HK-2 (cell line): ENCODE results near the gene MAS1L.

Source experiments
- DNase-seq: peaks from one replicate; pipeline ENCODE4 v3.0.0-alpha.2; 2018; ENCODE audit not compliant: unreplicated experiment

Gene MAS1L

DNA sequence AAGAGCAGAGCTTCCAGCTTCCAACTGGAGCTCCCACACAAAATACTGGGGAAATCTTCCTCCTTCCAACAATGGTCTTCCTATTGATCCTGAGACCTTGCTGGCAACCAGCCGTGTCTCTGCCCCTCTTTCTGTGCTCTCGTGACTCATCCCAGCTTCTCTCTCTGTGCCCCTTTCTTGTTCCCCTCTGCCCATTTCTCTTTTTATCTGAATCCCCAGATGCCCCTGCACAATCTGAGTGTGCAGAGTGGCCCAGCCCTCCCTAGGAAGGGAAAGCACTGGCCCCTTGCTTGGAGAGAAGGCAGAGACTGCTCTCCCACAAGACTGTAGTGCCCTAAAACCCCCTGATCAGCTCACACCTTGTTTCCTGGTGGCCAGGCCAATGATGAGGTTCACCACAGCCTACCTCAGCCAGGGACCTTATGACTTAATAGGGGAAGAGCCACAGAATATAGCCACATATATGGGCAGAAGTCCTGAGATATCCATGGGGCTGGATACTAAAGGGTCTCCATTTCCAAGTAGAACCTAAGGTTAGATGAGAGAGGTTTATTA, 23.1 kb upstream of the MAS1L start:
- DNase-seq = no peak

DNA sequence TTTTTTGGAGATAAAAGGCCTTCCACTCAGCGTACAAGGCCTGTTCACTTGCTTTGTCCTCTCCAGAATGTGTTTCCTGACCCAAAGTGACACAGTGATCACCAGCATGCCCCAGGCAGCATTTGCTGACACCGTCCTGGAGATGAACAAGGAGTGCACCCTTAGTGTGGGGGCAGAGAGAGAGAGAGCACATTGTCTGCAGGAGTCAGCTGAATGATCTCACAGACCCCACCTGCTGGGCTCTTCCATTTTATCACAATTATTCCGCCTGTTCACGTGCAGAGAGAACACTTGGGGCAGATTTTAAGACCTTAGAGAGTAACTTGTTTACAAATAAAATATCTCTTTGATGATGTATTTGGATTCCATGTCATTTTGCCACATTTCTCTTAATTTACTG, 22.4 kb upstream of the MAS1L start:
- no peak for DNase-seq

DNA sequence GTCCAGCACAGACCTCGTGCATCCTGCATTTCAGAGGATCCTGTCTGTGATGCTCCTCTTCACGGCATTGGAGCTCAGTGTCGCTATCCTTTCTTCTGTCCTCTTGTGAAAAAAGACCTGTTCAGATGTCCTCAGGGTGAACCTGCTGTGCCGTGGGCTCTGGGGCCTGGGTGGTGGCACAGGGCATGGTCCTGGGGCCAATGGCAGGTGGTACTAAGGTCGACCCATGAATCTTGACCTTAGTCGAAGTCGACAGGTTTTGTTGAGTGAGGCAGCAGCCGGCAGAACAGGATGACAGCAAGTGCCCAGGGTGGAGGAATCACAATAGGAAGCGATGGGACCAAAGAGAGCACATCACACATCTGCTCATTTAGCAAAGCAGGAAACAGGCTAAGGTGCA, 22.0 kb upstream of the MAS1L start:
- no peak for DNase-seq

DNA sequence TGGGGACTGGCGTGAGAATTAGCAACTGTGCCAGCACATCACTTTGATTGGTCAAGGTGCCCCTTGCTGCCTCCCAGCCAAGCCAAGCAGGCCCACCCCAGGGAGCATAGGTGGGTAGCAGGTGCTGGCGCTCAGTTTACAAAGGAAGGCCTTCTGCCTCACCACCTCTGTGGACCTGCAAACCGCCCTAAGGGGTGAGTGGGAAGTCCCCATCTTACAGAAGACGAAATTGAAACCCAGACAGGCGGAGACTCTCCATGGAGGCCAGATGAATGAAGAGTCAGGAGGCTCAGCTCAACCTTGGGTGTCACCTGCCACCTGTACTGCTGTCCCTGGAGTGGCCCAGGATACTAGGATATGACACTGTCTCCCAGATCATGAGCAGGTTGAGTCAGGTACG, 21.5 kb upstream of the MAS1L start:
- no peak for DNase-seq

DNA sequence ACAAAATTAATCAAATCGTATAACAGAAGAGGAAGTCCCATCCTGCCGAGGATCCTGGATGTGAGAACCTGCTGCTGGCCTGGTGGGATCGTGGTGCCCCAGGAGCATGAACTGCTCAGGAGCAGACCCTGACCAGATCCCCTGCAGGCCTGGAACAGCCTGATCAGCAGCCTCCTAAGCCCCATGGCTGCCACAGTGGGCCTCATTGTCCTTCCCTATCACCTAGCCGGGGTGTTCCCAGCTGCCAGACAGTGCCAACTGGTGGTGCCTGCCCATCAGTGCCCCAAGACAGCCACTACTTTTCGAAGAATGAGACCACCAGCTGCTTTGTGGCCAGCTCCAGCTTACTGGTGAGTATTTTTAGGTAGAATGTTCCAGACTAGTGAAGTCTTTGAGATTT, 19.6 kb upstream of the MAS1L start:
- no peak for DNase-seq

DNA sequence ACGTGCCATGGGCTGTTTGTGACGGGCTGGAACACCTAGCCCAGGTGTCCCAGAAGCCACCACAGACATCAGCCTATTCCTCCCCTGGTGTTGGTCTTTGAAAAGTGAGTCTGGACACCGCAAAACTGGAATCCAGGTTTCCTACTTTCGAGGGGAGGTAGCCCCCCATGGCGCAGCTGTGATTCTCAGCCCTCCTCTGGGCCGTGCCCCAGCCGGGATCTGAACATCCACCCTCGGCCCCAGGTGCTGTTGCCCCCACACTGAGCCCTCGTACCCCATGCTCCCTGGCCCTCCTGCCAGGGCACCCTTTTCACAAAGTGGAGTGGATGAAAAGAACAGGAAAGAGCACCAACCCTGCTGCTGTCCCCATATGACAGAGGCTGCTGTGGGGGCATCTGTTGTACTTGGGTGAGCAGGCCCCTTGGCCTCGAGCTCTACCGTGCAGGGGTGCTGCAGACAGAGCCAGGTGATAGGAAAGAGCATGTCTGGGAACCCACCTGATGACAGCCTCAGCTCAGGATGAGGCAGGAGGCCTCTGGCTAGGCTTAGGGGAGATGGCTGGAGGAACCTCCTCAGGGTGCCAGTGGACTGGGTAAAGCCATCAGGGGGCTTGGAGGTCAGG, 18.8 kb upstream of the MAS1L start:
- DNase-seq = no peak

DNA sequence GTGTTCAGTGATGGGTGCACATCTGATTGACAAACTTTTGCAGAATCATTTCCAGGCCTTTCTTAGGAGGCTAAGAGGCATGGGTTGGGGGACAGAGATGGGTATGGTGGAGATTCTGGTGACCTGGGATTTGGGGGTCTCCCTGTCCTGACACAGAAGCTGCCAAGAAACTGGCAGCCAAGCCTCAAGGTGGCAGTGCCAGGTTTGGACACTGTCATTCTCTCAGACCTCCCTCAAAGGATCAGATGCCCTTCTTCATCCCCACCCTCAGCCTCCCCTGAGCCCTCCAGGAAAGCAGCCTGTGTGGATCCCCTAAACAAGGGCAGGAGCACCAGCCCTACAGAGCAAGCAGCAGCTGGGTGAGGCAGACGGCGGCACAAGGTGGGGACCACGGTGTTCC, 18.1 kb upstream of the MAS1L start:
- DNase-seq = no peak

DNA sequence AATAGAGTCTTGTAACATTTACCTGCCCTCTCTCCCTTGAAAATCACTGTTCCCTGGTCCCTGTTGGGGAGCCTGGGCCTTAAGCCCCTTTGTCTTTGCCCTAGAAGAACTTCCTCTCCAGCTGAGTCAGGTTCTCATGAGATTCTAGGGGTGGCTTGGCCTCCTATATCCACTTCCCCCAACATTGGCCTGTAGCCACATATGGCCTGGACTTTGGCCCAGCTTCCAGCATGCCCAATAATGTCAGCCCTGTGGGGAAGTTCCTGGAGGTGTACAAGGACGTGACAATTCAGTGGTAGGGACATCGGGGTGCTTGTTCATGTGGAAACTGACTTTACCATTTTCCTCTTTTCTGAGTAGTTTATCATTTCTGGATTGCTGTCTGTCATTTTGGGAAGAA, 17.2 kb upstream of the MAS1L start:
- no peak for DNase-seq

DNA sequence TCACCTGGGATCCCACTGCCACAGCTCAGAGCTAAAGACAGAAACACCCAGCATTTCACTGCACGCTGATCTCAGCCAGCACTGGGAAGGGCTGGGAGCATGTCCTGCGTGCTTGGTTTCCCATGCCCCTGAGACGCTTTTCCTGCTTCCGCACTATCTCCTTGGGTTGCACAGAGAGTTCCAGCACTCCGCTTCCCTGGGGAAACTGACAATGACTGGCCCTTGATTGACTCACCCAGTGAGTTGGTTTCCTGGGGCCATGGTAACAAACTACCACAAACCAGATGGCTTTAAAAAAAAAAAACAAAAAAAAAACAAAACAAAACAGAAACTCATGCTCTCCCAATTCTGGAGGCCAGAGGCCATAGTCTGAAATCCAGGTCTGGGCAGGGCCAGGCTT, 14.8 kb upstream of the MAS1L start:
- DNase-seq = no peak

DNA sequence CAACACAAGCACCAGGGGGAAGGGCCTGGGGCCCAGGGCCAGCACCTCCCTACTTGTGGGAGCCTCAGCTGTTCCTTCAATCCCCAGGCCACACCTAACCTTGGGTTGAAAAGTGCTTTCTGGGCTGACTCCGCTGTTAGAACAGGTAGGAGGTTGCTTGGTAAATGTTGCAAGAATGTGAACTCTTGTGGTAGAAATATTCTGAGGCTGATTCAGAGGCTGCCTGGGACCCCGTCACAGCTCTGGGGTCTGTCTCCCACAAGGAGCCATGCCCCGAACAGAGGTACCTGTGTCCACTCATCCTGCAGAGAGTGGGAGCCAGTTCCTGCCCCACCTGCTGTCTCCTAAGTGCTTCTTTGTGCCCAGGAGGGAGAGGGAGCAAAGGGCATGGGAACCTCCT, 14.4 kb upstream of the MAS1L start:
- no peak for DNase-seq

DNA sequence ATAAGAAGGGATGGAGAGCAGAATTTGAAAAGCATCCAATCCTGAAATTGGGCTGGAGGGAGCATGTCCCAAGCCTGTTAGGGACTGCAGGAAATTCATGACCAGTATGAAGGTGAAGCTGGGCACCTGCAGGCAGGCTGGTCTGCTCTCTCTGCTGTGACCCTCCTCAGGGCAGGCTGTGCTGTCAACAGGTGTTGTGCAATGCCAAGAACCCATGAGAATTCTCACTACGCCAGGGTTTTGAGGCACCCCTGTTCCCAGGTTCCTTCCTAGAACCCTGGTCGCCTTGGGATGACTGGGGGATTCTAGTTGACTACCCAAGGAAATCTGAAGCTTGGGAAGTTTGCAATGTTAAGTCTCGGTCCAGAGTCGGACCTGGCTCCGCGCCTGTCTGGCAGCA, 13.3 kb upstream of the MAS1L start:
- DNase-seq = no peak

DNA sequence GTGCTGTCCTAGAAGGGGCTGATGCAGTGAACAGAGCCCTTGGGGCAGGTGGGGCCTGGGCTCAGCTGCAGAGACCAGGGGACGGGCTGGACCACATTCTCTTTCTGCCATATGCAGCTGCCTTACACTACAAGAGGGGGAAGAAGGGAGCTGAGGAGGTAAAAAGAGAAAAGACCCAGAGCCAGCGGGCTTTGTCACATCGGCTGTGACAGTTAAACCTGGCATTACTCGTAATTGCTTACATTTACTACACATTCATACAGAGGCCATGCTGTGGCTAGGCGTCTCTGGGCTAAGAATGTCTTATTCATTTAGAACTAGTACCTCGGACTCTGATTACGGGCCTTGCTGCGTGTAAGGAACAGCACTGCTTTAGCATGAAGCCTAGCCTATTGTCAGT, 12.8 kb upstream of the MAS1L start:
- no peak for DNase-seq

DNA sequence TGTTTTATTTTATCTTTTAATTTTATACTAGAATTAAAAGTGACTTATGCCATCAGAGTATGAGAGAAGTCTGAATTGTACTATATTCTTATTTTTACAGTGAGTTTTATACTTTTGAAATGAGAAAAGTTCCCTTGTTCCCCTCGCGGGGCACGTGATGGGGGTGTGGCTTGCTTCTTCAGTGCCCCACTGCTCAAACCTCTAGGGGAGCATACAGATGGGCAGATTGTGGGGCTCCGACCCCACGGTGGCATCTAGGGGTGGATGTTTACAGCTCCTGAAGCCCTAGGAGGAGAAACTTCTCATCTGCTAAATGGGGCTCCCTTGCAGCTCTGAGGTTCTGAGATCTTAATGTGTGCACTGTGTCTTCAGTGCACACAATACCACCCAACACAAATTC, 11.9 kb upstream of the MAS1L start:
- DNase-seq = no peak

DNA sequence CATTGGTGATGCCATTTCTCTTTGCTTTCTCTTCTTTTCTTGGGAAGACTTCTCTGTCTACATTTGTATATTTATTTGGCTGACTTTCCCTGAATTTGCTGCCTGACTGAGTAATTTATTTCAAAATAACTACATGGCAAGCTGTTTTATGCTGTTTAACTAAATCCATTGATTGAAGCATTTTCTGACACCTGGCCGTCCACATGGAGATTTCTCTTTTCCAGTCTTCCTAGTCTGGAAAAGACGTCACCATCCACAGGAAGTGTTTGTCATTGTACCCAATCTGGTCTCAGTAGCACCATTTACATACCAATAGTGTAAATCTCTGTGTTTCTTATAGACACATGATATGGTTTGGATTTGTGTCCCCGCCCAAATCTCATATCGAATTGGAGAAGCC, 9.2 kb upstream of the MAS1L start:
- no peak for DNase-seq

DNA sequence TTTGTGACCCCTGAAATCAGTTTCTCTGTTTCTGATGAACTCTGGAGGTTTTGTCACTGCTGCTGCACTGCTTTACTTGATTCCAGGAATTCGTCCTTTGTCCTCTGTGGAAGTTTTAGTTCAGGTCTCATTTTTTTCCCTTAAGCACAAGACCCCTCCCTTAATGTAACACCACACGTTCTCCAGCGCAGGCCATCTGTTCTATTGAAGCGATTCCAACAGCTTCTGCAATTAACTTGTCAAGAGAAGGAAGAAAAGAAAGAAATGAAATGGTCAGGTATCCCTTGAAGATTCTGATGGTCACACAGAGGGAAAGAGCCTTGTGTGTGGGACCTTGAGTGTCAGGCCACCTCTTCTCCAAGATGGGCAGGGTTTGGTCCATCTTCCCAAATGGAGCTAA, 7.8 kb upstream of the MAS1L start:
- DNase-seq = no peak

DNA sequence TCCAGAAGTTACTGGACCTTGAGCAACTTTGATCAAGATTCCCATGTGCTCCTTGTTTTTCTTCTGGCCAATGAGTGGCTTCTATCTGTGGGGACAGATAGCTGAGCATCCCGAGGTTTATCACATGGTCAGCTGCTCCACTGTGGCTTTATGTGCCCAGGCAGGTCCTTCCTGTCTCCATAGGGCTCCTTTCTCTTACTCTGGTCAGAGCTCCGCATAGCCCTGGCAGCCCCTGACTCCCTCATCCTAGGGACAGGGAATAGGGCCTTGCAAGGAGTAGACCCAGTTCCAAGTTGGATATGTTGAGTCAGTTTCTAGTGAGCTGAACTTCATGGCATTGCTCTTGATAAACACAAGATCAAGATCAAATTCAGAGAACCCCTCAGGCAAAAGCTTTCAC, 6.4 kb upstream of the MAS1L start:
- no peak for DNase-seq

DNA sequence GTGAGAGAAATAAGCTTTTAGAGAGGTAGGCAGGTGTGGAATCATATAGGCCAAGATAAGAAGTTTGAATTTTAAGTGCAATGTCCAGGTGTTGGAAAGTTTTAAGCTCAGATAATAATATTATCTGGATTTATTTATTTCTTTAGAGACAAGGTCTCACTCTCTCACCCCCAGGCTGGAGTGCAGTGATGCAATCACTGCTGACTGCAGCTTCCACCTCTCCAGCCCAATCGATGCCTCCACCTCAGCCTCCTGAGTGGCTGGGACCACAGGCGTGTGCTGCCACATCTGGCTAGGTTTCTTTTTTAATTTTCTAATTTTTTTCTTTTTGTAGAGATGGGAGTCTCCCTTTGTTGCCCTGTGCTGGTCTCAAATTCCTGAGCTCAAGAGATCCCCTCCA, 5.5 kb upstream of the MAS1L start:
- no peak for DNase-seq

DNA sequence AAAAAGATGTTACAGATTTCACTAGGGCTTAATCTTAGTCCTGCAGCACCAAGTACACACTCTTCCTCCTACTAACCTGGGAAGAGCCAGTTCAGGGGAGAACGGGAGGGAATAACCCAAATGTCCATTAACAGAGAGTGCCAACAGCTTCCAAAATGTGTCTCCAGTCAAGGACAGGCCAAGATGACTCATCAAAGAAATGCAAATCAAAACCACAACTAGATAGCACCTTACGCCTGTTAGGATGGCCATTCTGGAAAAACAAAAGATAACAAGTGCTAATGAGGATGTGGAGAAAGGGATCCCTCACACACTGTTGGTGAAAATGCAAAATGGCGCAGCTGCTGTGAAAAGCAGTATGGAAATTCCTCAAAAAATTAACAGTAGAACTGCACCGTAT, 3.8 kb upstream of the MAS1L start:
- no peak for DNase-seq

DNA sequence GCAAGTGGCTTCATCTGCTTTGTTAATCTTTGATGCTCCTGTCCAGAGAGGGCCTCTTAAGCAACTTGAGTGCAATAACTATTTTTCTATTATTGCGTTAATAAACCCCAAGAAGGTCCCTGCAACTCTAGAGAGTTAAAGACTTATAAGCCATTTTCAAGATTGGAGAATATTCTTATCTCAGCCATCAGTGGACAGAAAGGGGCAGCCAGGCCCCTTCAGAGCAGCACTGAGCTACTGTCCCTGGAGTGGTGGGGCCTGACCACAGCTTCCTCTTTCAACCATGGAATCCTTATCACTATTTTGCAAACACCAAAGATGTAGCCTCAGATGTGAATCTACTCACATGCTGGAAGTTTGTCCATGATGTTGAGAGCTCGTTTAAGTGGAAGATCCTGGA, 2.8 kb upstream of the MAS1L start:
- DNase-seq = no peak

DNA sequence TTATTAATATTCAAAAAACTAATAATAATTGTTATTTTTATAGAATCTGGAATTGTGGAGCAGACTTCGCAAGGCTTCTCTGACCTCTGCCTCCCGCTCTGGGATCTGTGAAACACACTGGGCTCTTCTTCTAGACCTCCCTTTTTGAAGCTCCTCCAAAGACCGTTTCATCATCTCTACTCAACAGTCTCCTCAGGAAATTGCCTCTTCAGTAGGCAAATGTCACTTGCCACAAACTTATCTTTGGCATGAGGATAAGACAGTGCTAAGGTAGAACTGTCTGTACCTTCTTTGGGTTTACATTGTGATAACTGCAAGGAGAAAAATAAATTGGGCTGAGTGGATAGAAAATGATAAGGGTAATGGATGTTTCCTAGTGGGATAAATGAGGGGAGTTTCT, 2.3 kb upstream of the MAS1L start:
- DNase-seq = no peak

DNA sequence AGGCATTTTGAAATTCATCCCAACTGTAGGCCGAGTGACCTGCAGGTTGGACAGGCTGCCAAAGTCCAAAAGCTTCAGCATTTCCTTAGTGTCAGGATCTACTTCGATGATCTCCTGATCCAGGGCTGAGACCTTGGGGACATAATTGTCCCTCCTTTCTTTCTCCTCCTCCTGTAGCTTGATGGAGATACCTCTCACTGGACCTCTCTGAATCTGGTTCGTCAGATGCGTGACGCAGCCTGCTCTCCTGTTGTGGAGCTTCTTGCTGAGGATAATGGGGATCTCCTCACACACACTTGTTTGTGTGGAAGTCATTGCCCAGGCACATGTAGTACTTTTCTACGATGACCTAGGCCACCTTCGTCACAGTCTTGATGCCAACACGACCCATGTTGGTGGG, 1.5 kb upstream of the MAS1L start:
- no peak for DNase-seq

DNA sequence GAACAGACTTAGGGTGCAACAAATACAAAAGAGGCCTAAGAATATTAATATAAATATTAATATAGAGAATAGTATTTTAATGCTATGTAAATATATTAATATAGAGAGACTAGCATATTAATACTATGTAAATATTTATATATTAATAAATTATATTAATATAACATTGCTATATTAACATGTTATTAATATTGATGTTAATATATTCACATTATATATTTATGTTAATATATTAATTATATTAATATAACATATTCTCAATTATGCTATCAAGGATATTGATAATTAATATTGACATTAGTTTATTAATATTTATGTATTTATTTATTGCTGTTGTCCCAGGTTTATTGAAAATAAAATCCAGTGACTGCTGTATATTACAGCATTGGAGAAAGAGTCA, 1.1 kb upstream of the MAS1L start:
- no peak for DNase-seq

DNA sequence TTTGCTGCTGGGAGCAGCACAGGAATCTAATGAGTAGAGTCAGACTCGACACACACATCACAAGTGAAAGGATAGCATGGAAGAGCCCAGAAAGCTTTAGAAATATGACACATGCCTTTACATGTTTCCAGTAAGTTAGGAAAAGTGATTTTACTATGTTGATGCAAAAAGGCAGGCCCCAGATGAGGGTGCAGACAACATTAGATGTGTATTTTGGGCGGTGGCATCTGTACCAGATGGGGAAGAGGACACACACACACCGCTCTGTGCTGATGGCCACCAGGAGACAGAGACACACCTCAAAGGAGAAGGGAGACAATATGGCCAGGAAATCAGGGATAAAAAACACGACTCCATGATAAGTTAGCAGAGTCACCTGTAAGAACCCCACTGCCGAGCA, 625 bp downstream of the MAS1L start:
- DNase-seq = no peak

DNA sequence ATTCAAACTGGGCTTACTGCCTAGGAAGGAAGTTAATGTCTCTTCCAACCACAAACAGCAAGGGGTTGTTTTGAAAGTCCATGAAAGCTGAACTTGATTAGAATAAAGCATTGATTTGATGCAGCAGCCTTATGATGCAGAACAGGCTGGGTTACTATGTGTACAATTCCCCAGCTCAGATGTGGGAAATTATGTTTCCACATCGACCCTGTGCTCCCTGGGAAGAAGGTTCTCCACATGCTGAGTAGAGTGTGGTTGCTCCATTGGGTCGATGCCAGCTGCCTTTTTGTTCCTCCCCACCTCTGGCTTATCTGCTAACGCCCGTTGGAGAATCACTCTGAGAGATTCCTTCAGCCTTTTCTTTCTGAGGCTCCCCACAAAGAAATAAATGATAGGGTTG, 1.2 kb downstream of the MAS1L start:
- DNase-seq = no peak

DNA sequence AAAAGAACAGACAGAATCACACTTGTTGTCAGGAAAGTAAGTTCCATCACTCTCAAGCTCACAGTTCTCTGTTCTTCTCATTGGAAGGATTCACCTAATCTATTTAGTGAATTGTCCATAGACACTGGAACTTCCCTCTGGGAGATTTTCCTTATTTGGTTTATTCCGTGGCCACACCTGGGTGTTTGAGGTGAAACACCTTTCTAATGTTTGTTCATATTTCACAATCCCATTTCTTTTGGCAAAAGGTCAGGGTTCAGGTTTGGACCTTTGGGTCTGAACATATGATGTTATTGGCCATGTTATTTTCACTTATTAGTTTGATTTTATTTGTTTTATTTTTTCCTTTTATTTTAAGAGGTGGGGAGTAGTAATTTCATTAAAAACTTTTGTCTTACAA, 4.0 kb downstream of the MAS1L start:
- DNase-seq = no peak
